Activated T-helper 17 cell treated with anti-CD3 and anti-CD28 coated beads, Interleukin-2, amount 50 U/mL, for 72 hours (primary cell): ENCODE measurements around the gene CEACAM7. TPM values are rescaled to one million over a fixed set of nuclear protein-coding genes. Genes with fewer than 3 reads are reported as not detected.
A peak's percentile ranks its signal among the peaks of the same experiment; 100 is the strongest.

Experiments
- ATAC-seq: fragments of 150-1000 bp; cut with Tn5 transposase; replicated peaks from 2 replicates; pipeline ENCODE4 v1.10.0; 2021; ENCODE audit warnings: mild to moderate bottlenecking, moderate library complexity
- H3K27ac Mint-ChIP-seq: one replicate; pipeline ENCODE4 v1.8.0; 2022; ENCODE audit warnings: mixed read lengths
- H3K27me3 Mint-ChIP-seq: one replicate; pipeline ENCODE4 v1.8.0; 2022; ENCODE audit warnings: mixed read lengths
- H3K36me3 Mint-ChIP-seq: one replicate; pipeline ENCODE4 v1.8.0; 2022; ENCODE audit warnings: low read depth, mild to moderate bottlenecking, mixed read lengths
- H3K4me1 Mint-ChIP-seq: one replicate; pipeline ENCODE4 v1.8.0; 2022; ENCODE audit warnings: mixed read lengths
- H3K4me3 Mint-ChIP-seq: one replicate; pipeline ENCODE4 v1.8.0; 2022; ENCODE audit warnings: mild to moderate bottlenecking, mixed read lengths
- H3K9me3 Mint-ChIP-seq: one replicate; pipeline ENCODE4 v1.8.0; 2022; ENCODE audit warnings: mixed read lengths
- total RNA-seq, 2 donors: library from RNA; stranded (reverse); gene quantifications; one replicate each; pipeline ENCODE4 v1.2.3, GENCODE V29; 2022

The CEACAM7 gene
- total RNA-seq, 2 donors from 2014 or later, result not detected

DNA sequence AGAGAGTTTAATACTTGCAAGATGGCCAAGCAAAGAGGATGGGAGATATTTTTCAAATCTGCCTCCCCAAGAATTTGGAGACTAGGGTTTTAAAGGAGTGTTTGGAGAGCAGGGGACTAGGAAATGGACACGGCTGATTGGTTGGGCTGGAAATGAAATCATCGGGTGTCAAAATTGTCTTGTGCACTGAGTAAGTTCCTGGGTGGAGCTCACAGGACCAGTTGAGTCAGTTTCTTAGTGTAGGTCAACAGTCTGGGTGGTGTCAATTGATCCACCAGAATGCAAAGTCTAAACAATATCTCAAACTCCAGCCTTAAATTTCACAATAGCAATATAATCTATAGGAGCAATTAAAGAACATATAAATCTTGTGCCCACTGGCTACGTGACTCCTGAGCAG is 38.2 kb downstream of the CEACAM7 start:
- Mint-ChIP-seq H3K9me3 (peaks cover 4% of the 10 kb centered on the region), H3K4me1 (no peaks in the 10 kb centered on the region), H3K36me3 (no peaks in the 10 kb centered on the region), H3K4me3 (no peak overlapping the region), H3K27ac (no peak overlapping the region), H3K27me3 (peaks cover 18% of the 10 kb centered on the region)
- ATAC-seq, result no peak

DNA sequence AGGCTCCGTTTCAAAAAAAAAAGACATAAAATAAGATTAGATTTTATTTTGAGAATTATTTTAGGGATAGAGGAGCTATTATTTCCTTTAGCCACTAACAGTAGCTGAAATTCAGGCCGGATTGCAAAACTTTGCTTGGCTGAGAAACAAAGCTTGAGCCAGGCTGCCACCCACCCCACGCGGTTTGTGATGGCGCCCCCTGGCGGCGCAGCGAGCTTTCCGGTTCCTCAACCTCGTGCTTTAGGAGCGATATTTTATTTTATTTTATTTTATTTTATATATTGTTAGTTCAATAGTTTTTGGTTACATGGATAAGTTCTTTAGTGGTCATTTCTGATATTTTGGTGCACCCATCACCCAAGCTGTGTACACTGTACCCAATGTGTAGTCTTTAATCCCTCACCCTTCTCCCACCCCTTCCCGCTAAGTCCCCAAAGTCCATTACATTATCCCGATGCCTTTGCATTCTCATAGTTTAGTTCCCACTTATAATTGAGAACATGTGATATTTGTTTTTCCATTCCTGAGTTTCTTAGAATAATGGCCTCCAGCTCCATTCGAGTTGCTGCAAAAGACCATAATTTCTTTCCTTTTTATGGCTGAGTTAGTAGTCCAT is 41.4 kb downstream of the CEACAM7 start:
- H3K27ac Mint-ChIP-seq, result no peak overlapping the region
- peak; percentile 32 for ATAC-seq

DNA sequence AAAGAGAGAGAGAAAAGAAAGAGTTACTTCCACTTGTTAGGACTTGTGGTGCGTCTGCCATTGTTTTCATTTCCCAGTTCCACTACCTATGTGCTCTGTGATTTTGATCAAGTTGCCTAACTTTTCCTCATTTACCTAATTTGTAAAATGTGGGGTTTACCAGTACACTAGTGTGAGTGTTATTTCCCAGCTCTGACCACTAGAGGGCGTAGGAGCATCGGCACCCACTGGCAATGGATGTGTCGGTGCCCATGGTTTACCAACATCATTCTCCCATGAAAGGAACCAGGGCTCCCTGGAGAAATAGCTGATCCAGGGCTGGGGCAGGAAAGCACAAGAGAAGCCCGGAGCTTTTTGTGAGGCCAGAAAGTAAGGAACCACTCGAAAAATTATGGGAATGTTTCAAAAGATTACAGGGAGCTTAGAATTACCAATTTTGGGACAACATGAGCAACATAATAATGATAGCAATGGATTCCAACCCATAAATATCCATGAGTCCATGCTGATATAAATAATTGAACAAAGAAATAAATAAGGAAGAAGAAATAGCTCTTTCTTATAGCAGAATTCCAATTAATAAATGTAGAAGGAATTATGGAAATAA is 46.1 kb downstream of the CEACAM7 start:
- H3K4me3 Mint-ChIP-seq, result no peak overlapping the region
- no peaks in the 10 kb centered on the region for H3K4me1 Mint-ChIP-seq
- H3K36me3 Mint-ChIP-seq, result no peaks in the 10 kb centered on the region
- no peaks in the 10 kb centered on the region for H3K9me3 Mint-ChIP-seq
- H3K27ac Mint-ChIP-seq, result no peak overlapping the region
- peak; percentile 82 for ATAC-seq
- peaks cover 7% of the 10 kb centered on the region for H3K27me3 Mint-ChIP-seq

More for the DNA sequence above, 41.4 kb downstream of the CEACAM7 start:
- peaks cover 18% of the 10 kb centered on the region for H3K27me3 Mint-ChIP-seq
- H3K4me1 Mint-ChIP-seq, result no peaks in the 10 kb centered on the region
- no peaks in the 10 kb centered on the region for H3K9me3 Mint-ChIP-seq
- H3K36me3 Mint-ChIP-seq, result no peaks in the 10 kb centered on the region
- H3K4me3 Mint-ChIP-seq, result no peak overlapping the region

DNA sequence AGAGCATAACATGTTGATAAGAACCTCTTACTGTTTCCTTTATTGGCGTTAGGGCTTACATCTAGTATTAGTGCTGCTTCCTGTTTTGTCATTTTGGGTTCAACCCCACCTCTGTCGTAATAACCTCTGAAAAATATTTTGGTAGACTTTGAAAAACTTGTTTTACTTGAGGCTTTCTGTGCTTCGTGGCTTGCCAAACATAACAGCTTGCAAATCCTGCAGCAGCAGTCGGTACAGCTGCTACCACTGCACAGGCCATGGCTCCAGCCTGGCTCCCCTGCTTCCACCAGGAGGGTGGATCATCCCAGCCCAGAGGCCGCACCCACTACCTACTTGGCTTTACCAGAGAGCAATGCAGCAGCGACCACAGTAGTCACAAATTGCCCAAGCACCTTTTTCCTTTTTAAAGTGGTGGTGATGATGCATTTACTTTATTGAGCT is 49.4 kb downstream of the CEACAM7 start:
- Mint-ChIP-seq H3K36me3 (no peaks in the 10 kb centered on the region), H3K4me1 (no peaks in the 10 kb centered on the region), H3K27me3 (peaks cover 31% of the 10 kb centered on the region), H3K4me3 (no peak overlapping the region), H3K27ac (no peak overlapping the region), H3K9me3 (no peaks in the 10 kb centered on the region)
- no peak for ATAC-seq

DNA sequence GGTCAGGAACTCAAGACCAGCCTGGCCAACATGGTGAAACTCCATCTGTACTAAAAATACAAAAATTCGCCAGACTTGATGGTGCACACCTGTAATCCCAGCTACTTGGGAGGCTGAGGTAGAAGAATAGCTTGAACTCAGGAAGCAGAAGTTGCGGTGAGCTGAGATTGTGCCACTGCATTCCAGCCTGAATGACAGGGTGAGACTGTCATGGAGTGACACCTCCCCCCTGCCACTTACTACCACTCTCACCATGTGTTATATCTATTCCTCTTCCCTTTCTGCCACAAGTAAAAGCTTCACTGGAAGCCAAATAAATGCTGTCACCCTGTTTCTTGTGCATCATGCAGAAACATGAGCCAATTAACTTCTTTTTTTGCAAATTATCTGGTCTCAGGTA is 50.6 kb downstream of the CEACAM7 start:
- Mint-ChIP-seq H3K27me3 (peaks cover 34% of the 10 kb centered on the region), H3K4me1 (no peaks in the 10 kb centered on the region), H3K36me3 (no peaks in the 10 kb centered on the region)

DNA sequence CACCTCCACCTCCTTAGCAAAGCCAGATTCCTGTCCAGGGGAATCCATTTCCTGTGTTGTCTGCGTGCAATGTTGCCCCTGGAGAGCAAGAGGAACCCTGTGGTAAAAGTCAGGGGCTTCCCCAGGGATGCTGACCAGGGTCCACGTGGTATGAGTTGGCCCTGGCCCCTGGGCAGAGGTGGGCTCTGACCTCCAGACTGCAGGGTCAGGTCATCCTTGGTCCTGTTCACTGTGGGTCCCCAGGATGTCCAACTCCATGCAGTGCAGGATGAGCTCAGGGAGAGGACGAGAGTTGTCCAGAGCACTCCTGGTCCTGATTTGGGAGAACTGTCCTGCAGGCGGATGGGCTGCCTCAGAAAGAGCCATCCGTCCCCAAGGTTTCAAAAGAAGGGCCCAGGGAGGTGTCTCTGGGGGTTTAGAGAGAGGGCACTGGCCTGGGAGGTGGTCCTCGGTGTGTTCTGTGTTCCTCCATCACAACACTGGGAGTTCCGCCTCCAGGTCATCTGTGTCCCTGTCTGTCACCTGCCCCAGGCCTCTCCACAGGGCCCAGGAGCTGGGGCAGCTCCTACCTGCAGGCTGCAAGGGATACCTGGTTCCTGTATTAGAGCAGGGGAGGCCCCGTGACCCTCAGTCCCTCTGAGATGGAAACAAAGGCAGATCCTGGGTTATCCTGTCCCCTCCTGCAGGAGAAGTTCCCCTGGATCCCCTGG is 59.9 kb downstream of the CEACAM7 start:
- Mint-ChIP-seq H3K27me3 (peaks cover 26% of the 10 kb centered on the region), H3K27ac (no peak overlapping the region), H3K4me1 (no peaks in the 10 kb centered on the region), H3K4me3 (no peak overlapping the region), H3K9me3 (peaks cover 5% of the 10 kb centered on the region), H3K36me3 (no peaks in the 10 kb centered on the region)
- no peak for ATAC-seq

More for the DNA sequence above, 50.6 kb downstream of the CEACAM7 start:
- no peak for ATAC-seq
- Mint-ChIP-seq H3K27ac (no peak overlapping the region), H3K4me3 (no peak overlapping the region), H3K9me3 (no peaks in the 10 kb centered on the region)

DNA sequence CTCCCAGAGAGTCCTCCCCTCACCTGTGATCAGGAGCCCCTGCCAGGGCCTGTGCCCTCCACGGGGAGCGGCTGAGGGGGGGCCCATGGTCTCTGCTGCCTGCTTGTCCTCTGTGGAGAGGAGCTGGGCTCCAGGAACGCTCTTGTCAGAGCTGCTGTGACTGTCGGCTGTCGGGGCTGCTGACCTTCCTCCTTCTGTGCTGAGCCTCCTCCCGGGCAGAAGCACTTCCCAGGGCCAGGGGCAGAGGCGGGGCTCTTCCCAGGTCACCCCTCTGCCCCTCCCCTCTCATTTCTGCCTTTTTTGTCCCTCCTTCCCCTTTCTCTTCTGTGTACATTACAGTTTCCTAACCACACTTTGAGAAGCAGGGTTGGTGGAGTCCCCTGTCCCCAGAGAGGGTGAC is 61.2 kb downstream of the CEACAM7 start, which contains the start of gene CEACAM4:
CEACAM4 (minus strand) TSS at position 198 of the 400 bp plus-strand sequence; CDS start at position 87, 111 bp downstream.
- Mint-ChIP-seq H3K4me3 (no peak within 1 kb of the TSS), H3K36me3 (no peaks in the 10 kb centered on the region), H3K4me1 (no peaks in the 10 kb centered on the region), H3K27ac (no peak within 1 kb of the TSS), H3K9me3 (peaks cover 5% of the 10 kb centered on the region), H3K27me3 (peaks cover 23% of the 10 kb centered on the region)
- ATAC-seq, result no peak

DNA sequence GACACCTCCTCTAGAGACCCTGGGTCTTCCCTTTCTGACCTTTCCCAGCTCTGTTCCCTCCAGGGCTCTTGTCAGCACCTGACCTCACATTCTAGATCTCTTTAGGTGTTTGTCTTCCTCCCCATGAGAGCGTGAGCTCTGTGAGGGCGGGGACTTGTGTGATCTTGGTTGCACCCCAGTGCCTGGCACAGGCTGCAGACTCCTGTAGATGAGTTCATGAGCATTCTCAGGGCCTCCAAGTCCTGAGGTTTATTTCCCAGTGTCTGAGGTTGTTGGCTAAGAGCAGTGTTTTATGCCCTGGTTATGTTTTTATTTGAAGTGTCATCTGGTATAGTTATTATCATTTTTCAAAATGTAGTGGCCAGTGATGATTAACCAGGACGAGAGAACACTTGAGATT is 61.8 kb downstream of the CEACAM7 start:
- H3K36me3 Mint-ChIP-seq, result no peaks in the 10 kb centered on the region
- H3K9me3 Mint-ChIP-seq, result peaks cover 5% of the 10 kb centered on the region
- ATAC-seq, result no peak
- no peaks in the 10 kb centered on the region for H3K4me1 Mint-ChIP-seq
- no peak overlapping the region for H3K27ac Mint-ChIP-seq
- H3K4me3 Mint-ChIP-seq, result no peak overlapping the region
- H3K27me3 Mint-ChIP-seq, result peaks cover 20% of the 10 kb centered on the region

DNA sequence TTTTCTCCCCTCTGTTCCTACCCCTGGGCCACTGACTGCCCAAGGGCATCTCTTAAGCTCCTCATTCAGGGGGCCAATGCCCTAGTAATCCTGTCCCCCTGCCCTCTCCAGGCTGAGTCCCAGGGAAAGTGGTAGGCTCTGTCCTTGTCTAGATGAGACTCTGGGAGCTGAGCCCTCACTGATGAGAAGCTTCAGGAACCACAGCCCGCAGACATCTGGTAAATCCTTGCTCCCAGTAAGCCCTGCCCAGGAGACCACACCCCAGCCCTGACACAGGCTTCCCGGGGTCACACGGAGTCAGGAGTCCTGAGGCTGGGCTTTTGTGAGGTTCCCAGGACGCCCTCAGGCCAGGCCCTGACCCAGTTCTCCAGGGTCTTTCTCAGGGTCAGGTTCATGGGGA is 63.1 kb downstream of the CEACAM7 start:
- ATAC-seq, result no peak
- H3K4me3 Mint-ChIP-seq, result no peak overlapping the region
- H3K27ac Mint-ChIP-seq, result no peak overlapping the region
- H3K9me3 Mint-ChIP-seq, result peaks cover under 1% of the 10 kb centered on the region
- H3K4me1 Mint-ChIP-seq, result no peaks in the 10 kb centered on the region
- H3K27me3 Mint-ChIP-seq, result peaks cover 16% of the 10 kb centered on the region
- H3K36me3 Mint-ChIP-seq, result no peaks in the 10 kb centered on the region

DNA sequence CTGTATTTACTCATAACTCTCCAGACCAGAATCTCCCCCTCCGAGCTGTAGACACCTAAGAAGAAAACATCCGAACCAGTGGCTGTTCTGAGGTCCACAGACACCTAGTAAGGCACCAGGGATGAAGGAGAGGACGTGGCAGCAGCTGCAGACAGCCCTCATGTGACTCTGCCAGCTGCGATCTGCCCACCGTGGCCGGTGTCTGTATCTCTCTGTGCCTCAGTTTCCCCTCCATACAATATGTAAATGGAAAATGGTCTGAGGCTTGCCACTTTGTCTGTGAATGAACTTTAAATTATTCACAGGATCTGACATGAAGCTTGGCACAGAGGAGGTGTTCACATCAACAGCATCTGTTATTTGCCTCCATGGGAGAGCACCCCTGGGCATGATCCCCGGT is 63.6 kb downstream of the CEACAM7 start:
- H3K9me3 Mint-ChIP-seq, result no peaks in the 10 kb centered on the region
- H3K4me1 Mint-ChIP-seq, result no peaks in the 10 kb centered on the region
- no peak overlapping the region for H3K4me3 Mint-ChIP-seq
- H3K36me3 Mint-ChIP-seq, result no peaks in the 10 kb centered on the region
- ATAC-seq, result no peak
- H3K27me3 Mint-ChIP-seq, result peaks cover 16% of the 10 kb centered on the region
- H3K27ac Mint-ChIP-seq, result no peak overlapping the region

DNA sequence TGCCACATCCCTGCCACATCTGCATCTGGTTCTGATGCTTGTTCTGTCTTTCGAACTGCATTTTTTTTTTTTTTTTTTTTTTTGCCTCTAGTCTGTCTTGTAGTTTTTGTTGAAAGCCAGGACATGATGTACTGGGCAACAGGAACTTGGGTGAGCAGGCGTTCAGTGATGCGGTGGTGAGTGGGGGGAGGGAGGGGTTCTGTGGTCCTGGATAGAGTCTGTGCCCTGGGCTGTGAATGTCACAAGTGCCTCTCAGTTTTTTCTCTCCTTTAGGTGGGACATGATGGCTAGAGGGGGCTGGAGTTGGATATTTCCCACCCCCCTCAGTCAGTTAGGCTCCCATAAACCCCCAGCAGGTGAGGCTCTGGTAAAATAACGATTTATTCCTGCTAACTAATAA is 64.7 kb downstream of the CEACAM7 start:
- no peak overlapping the region for H3K4me3 Mint-ChIP-seq
- H3K27me3 Mint-ChIP-seq, result peaks cover 13% of the 10 kb centered on the region
- no peak for ATAC-seq
- H3K4me1 Mint-ChIP-seq, result no peaks in the 10 kb centered on the region
- H3K9me3 Mint-ChIP-seq, result no peaks in the 10 kb centered on the region
- no peak overlapping the region for H3K27ac Mint-ChIP-seq
- H3K36me3 Mint-ChIP-seq, result no peaks in the 10 kb centered on the region

Other genes starting within 250 kb of the CEACAM7 start
- gene DMAC2, start 248.4 kb downstream of the CEACAM7 start, total RNA-seq, result 10 to 100 TPM; 34.0 to 66.2 TPM
- not detected for gene ERICH4, start 245.1 kb downstream of the CEACAM7 start, total RNA-seq
- 10 to 100 TPM; 27.1 to 30.7 TPM for gene CEACAM21, start 112.1 kb downstream of the CEACAM7 start, total RNA-seq
- gene CEACAM4, start 61.2 kb downstream of the CEACAM7 start, total RNA-seq, result not detected
- not detected for gene CEACAM5, start 20.4 kb upstream of the CEACAM7 start, total RNA-seq
- gene CEACAM6, start 67.3 kb upstream of the CEACAM7 start, total RNA-seq, result not detected
- not detected for gene CEACAM3, start 108.3 kb upstream of the CEACAM7 start, total RNA-seq
- gene LYPD4, start 156.4 kb upstream of the CEACAM7 start, total RNA-seq, result not detected
- not detected for gene DMRTC2, start 156.8 kb upstream of the CEACAM7 start, total RNA-seq
- 1,000 to 10,000 TPM; 3,531 to 4,049 TPM for gene RPS19, start 172.0 kb upstream of the CEACAM7 start, total RNA-seq
- under 1 TPM; 0.22 to 0.98 TPM for gene CD79A, start 189.0 kb upstream of the CEACAM7 start, total RNA-seq
- gene ARHGEF1, start 194.9 kb upstream of the CEACAM7 start, total RNA-seq, result 100 to 1,000 TPM; 255 to 337 TPM
- gene ERFL, start 240.2 kb upstream of the CEACAM7 start, total RNA-seq, result 1 to 10 TPM in 1 of 2 donors, under 1 TPM in 1; 0.89 to 2.1 TPM